Astrocyte (in vitro differentiated cells and primary cell): Measurements from ENCODE around the gene KIF26B. TPM values are rescaled to one million over a fixed set of nuclear protein-coding genes. Genes with fewer than 3 reads are reported as not detected.
A peak's percentile ranks its signal among the peaks of the same experiment; 100 is the strongest.

Experiments used
- DNase-seq: peaks from one replicate; pipeline ENCODE4 v3.0.0-alpha.2; 2010; ENCODE audit warnings: low read depth
- FAIRE-seq: peaks from 2 replicates; lab custom pipeline; 2011; peaks lifted over from hg19 to GRCh38; lab: Jason Lieb, UNC
- H2AFZ ChIP-seq: 2 replicates; pipeline ENCODE4 v1.6.0; 2012; ENCODE audit warnings: low read depth, low read length, inconsistent platforms
- H3K27ac ChIP-seq: 2 replicates; pipeline ENCODE4 v1.5.1; 2011; ENCODE audit warnings: low read depth, low read length, inconsistent platforms
- H3K27me3 ChIP-seq: 2 replicates; pipeline ENCODE4 v1.6.0; 2011; ENCODE audit warnings: low read length, inconsistent platforms; ENCODE audit not compliant: insufficient read depth
- H3K36me3 ChIP-seq: 2 replicates; pipeline ENCODE4 v1.5.1; 2011; ENCODE audit warnings: low read length, inconsistent platforms; ENCODE audit not compliant: insufficient read depth
- H3K4me1 ChIP-seq: 2 replicates; pipeline ENCODE4 v1.5.1; 2011; ENCODE audit warnings: low read length, inconsistent platforms; ENCODE audit not compliant: insufficient read depth
- H3K4me2 ChIP-seq: 2 replicates; pipeline ENCODE4 v1.6.0; 2012; ENCODE audit warnings: low read length, inconsistent platforms
- H3K4me3 ChIP-seq: 2 replicates; pipeline ENCODE4 v1.5.1; 2011; ENCODE audit warnings: low read depth, mild to moderate bottlenecking, low read length, inconsistent platforms; ENCODE audit not compliant: insufficient read depth
- H3K79me2 ChIP-seq: 2 replicates; pipeline ENCODE4 v1.6.0; 2012; ENCODE audit warnings: mild to moderate bottlenecking, low read length, inconsistent platforms; ENCODE audit not compliant: insufficient read depth
- H3K9ac ChIP-seq: 2 replicates; pipeline ENCODE4 v1.6.0; 2012; ENCODE audit warnings: mild to moderate bottlenecking, low read length, inconsistent platforms
- H3K9me3 ChIP-seq: 2 replicates; pipeline ENCODE4 v1.5.1; 2012; ENCODE audit warnings: low read depth, mild to moderate bottlenecking, low read length, inconsistent platforms; ENCODE audit not compliant: insufficient read depth
- H4K20me1 ChIP-seq: 2 replicates; pipeline ENCODE4 v1.6.0; 2012; ENCODE audit warnings: low read length, inconsistent platforms; ENCODE audit not compliant: insufficient read depth
- H3K27ac Mint-ChIP-seq: one replicate; pipeline ENCODE4 v1.8.0; 2021; ENCODE audit warnings: mild to moderate bottlenecking, mixed read lengths; ENCODE audit not compliant: unreplicated experiment
- H3K27me3 Mint-ChIP-seq: one replicate; pipeline ENCODE4 v1.8.0; 2021; ENCODE audit warnings: low read depth, mixed read lengths; ENCODE audit not compliant: unreplicated experiment
- H3K36me3 Mint-ChIP-seq: one replicate; pipeline ENCODE4 v1.8.0; 2021; ENCODE audit warnings: low read depth, mixed read lengths; ENCODE audit not compliant: unreplicated experiment
- H3K4me1 Mint-ChIP-seq: one replicate; pipeline ENCODE4 v1.8.0; 2021; ENCODE audit warnings: low read depth, mixed read lengths; ENCODE audit not compliant: unreplicated experiment
- H3K4me3 Mint-ChIP-seq: one replicate; pipeline ENCODE4 v1.8.0; 2021; ENCODE audit warnings: mild to moderate bottlenecking, moderate library complexity, mixed read lengths; ENCODE audit not compliant: unreplicated experiment
- H3K9me3 Mint-ChIP-seq: one replicate; pipeline ENCODE4 v1.8.0; 2021; ENCODE audit warnings: mild to moderate bottlenecking, mixed read lengths; ENCODE audit not compliant: unreplicated experiment
- CTCF ChIP-seq: IDR thresholded peaks from 2 replicates; pipeline ENCODE4 v1.5.1; 2011; ENCODE audit warnings: low read depth, mild to moderate bottlenecking, inconsistent platforms, low read length, moderate library complexity; ENCODE audit not compliant: insufficient read depth
- EZH2 ChIP-seq: IDR thresholded peaks from 2 replicates; pipeline ENCODE4 v1.6.1; 2012; ENCODE audit warnings: mild to moderate bottlenecking, low read length, inconsistent platforms; ENCODE audit not compliant: insufficient read depth
- total RNA-seq: library from RNA; stranded (reverse); gene quantifications from 2 replicates; pipeline ENCODE4 v1.2.1, GENCODE V29; 2021

Gene KIF26B
- total RNA-seq, 1 donor from 2014 or later, result 6.8 TPM

DNA sequence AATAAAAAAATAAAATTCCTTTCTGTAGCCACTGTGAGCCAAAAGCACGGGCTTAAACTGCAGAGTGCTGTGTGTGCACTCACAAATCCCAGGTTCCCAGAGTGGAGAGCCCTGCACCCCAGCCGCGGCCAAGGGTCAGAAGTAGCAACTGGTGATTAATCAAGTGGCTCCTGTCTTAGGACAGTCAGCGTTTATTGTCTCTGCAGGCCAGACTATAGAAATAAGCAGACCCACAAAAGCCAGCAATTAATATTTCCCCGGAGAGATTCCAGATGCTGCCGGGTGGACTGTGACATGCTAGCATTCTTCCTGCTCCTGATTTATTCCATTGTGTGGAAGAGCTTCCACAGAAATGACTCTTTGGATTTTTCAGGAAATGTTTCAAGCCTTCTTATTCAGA is 412.2 kb downstream of the KIF26B start:
- H3K4me1 Mint-ChIP-seq, result no peaks in the 10 kb centered on the region
- no peaks in the 10 kb centered on the region for H3K9me3 ChIP-seq
- no peak overlapping the region for H3K4me3 ChIP-seq
- H4K20me1 ChIP-seq, result no peaks in the 10 kb centered on the region
- no peaks in the 10 kb centered on the region for H3K79me2 ChIP-seq
- H3K27ac ChIP-seq, result no peak overlapping the region
- no peaks in the 10 kb centered on the region for H3K9me3 Mint-ChIP-seq
- peaks cover 21% of the 10 kb centered on the region for H3K27me3 Mint-ChIP-seq
- DNase-seq (peak; percentile 47), FAIRE-seq (no peak)
- peaks cover 9% of the 10 kb centered on the region for H3K36me3 Mint-ChIP-seq
- H3K4me2 ChIP-seq, result no peak overlapping the region
- TF ChIP-seq CTCF, result no peak
- no peak for TF ChIP-seq EZH2
- H3K27ac Mint-ChIP-seq, result no peak overlapping the region
- no peaks in the 10 kb centered on the region for H3K4me1 ChIP-seq
- no peaks in the 10 kb centered on the region for H3K27me3 ChIP-seq
- no peaks in the 10 kb centered on the region for H3K36me3 ChIP-seq
- H2AFZ ChIP-seq, result no peak overlapping the region
- no peak overlapping the region for H3K9ac ChIP-seq
- H3K4me3 Mint-ChIP-seq, result no peak overlapping the region

GRCh38 chr1:245571815-245572294 is 417.1 kb downstream of the KIF26B start:
- no peaks in the 10 kb centered on the region for H3K27me3 ChIP-seq
- no peaks in the 10 kb centered on the region for H3K9me3 ChIP-seq
- H3K4me3 Mint-ChIP-seq, result no peak overlapping the region
- H3K27me3 Mint-ChIP-seq, result peaks cover 9% of the 10 kb centered on the region
- H3K27ac Mint-ChIP-seq, result no peak overlapping the region
- peaks cover 2% of the 10 kb centered on the region for H3K4me1 ChIP-seq
- no peak overlapping the region for H3K4me2 ChIP-seq
- H3K4me3 ChIP-seq, result no peak overlapping the region
- H3K9ac ChIP-seq, result no peak overlapping the region
- no peaks in the 10 kb centered on the region for H4K20me1 ChIP-seq
- FAIRE-seq, result no peak
- no peak overlapping the region for H3K27ac ChIP-seq
- H3K36me3 Mint-ChIP-seq, result peaks cover 2% of the 10 kb centered on the region
- no peaks in the 10 kb centered on the region for H3K79me2 ChIP-seq
- no peak for DNase-seq
- H3K36me3 ChIP-seq, result no peaks in the 10 kb centered on the region
- no peak overlapping the region for H2AFZ ChIP-seq
- H3K9me3 Mint-ChIP-seq, result peaks cover 2% of the 10 kb centered on the region
- peaks cover 9% of the 10 kb centered on the region for H3K4me1 Mint-ChIP-seq
- TF ChIP-seq EZH2 (no peak), CTCF (no peak)

DNA sequence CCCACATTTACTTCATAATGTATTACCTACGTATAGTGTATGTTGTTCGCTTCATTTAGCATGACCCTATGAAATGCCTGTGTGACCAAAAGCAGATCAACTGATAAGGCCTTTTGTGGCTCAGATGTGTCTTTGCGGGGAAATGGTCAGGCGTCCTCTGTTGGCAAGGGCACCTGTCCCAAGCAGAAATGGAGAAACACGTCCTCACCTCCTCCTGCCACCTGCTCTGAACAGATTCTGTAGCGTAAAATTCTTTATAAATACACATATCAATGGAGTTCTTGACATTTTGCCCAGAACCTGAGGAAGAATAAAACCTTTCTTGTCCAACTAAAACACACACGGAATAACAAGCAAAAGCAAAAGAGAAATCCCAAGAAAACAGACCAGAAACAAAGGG is 417.9 kb downstream of the KIF26B start:
- Mint-ChIP-seq H3K27me3 (peaks cover 10% of the 10 kb centered on the region), H3K4me1 (peaks cover 9% of the 10 kb centered on the region), H3K36me3 (peaks cover 2% of the 10 kb centered on the region), H3K4me3 (no peak overlapping the region), H3K9me3 (peaks cover 2% of the 10 kb centered on the region), H3K27ac (no peak overlapping the region)
- no peak for TF ChIP-seq CTCF
- TF ChIP-seq EZH2, result no peak
- FAIRE-seq, result no peak
- Histone ChIP-seq H3K4me3 (no peak overlapping the region), H4K20me1 (no peaks in the 10 kb centered on the region), H3K27me3 (no peaks in the 10 kb centered on the region), H3K9me3 (no peaks in the 10 kb centered on the region), H2AFZ (no peak overlapping the region), H3K4me1 (peaks cover 2% of the 10 kb centered on the region), H3K79me2 (no peaks in the 10 kb centered on the region), H3K36me3 (no peaks in the 10 kb centered on the region), H3K9ac (no peak overlapping the region), H3K4me2 (no peak overlapping the region), H3K27ac (no peak overlapping the region)
- no peak for DNase-seq
